GM12878 (cell line): ENCODE measurements around the gene NOC4L.

ENCODE experiments used
- CBFB ChIP-seq: IDR thresholded peaks from 2 replicates; pipeline ENCODE4 v1.6.1; 2016; ENCODE audit warnings: antibody characterized with exemption, low read depth
- EP300 ChIP-seq, 2 experiments: fragments of 150-350 bp in 1 of 2; IDR thresholded peaks; 2 replicates each; pipeline ENCODE4 v1.6.1; 2011 to 2012; ENCODE audit warnings: low read depth in 2 of 2, low read length in 2 of 2, borderline replicate concordance in 1 of 2, improper control_type of control experiment in 1 of 2, inconsistent platforms in 1 of 2; ENCODE audit not compliant: control insufficient read depth in 1 of 2
- HCFC1 ChIP-seq: fragments of 150-350 bp; IDR thresholded peaks from 2 replicates; pipeline ENCODE4 v1.6.1; 2014; ENCODE audit warnings: low read length
- HDAC2 ChIP-seq: fragments of 200-600 bp; sonication (generic); IDR thresholded peaks from 2 replicates; pipeline ENCODE4 v1.6.1; 2017
- NFIC ChIP-seq: IDR thresholded peaks from 2 replicates; pipeline ENCODE4 v1.6.1; 2012; ENCODE audit warnings: low read depth, mild to moderate bottlenecking, inconsistent platforms, low read length, moderate library complexity
- SUZ12 ChIP-seq: fragments of 200-600 bp; sonication (generic); IDR thresholded peaks from one replicate; pipeline ENCODE4 v1.6.1; 2018; ENCODE audit warnings: antibody characterized with exemption, mild to moderate bottlenecking; ENCODE audit not compliant: unreplicated experiment
- TF ChIP-seq, protein P1 (sequence below): fragments of 450-650 bp; IDR thresholded peaks from 2 replicates; pipeline ENCODE4 v1.6.1; 2018; ENCODE audit warnings: borderline replicate concordance, mild to moderate bottlenecking; ENCODE audit not compliant: partially characterized antibody

DNA sequence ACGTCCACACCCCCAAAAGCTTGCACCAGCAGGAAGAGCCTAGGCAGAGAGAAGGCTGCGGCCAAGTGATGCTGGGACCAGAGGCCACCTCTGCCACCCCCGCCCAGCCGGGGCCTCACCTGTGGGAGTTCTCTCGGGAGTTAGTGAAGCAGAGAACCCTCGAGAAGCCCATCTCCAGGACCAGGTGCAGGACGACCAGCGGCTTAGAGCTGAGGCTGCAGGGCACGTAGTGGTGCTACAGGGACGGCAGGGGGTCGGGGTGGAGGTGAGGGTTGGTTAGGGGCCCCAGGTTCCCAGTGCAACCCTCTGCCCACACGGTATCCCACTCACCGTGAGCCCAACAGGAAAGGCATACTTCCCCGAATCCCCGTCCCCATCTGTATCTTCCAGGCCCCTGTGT lies 3.8 kb upstream of the NOC4L start:
- TF ChIP-seq HCFC1 (no peak), EP300 (IDR thresholded peaks at IDR 0.05; ENCODE audit: borderline replicate concordance in 1 of 2, control insufficient read depth in 1 of 2, low read depth in 2 of 2, low read length in 2 of 2) (no peak), SUZ12 (no peak), CBFB (no peak), NFIC (no peak), HDAC2 (no peak)
- TF ChIP-seq, protein P1, sequence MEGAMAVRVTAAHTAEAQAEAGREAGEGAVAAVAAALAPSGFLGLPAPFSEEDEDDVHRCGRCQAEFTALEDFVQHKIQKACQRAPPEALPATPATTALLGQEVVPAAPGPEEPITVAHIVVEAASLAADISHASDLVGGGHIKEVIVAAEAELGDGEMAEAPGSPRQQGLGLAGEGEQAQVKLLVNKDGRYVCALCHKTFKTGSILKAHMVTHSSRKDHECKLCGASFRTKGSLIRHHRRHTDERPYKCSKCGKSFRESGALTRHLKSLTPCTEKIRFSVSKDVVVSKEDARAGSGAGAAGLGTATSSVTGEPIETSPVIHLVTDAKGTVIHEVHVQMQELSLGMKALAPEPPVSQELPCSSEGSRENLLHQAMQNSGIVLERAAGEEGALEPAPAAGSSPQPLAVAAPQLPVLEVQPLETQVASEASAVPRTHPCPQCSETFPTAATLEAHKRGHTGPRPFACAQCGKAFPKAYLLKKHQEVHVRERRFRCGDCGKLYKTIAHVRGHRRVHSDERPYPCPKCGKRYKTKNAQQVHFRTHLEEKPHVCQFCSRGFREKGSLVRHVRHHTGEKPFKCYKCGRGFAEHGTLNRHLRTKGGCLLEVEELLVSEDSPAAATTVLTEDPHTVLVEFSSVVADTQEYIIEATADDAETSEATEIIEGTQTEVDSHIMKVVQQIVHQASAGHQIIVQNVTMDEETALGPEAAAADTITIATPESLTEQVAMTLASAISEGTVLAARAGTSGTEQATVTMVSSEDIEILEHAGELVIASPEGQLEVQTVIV = no peak
